Measurements from ENCODE around the gene GMFB.
"Not testable (repeated sequence)": the region's sequence is repeated elsewhere in the genome, so short reads cannot be mapped to it uniquely, and the experiment has no call there.

Gene GMFB

GRCh38 chr14:54457609-54457996 is 31.2 kb downstream of the GMFB start:
- no peak overlapping the region for H3K4me3 ChIP-seq (ENCODE audit: low read length)

GRCh38 chr14:54456820-54457608 is 31.8 kb downstream of the GMFB start:
- not testable (repeated sequence) for H3K4me3 ChIP-seq (ENCODE audit: low read length)

More at GRCh38 chr14:54457609-54457996, 31.2 kb downstream of the GMFB start:
- no peak for TF ChIP-seq ZNF274 (IDR thresholded peaks at IDR 0.05; ENCODE audit: low read depth, low read length)

GRCh38 chr14:54455363-54455762 is 33.4 kb downstream of the GMFB start:
- no peak for TF ChIP-seq ZNF274 (IDR thresholded peaks at IDR 0.05; ENCODE audit: low read depth, low read length)

GRCh38 chr14:54453990-54454389 is 34.8 kb downstream of the GMFB start:
- not testable (repeated sequence) for H3K4me3 ChIP-seq (ENCODE audit: low read length)

More at GRCh38 chr14:54455363-54455762, 33.4 kb downstream of the GMFB start:
- H3K4me3 ChIP-seq (ENCODE audit: low read length) = no peak overlapping the region

- no peak overlapping the region for H3K4me3 ChIP-seq (ENCODE audit: low read length)
- no peak for TF ChIP-seq ZNF274 (IDR thresholded peaks at IDR 0.05; ENCODE audit: low read depth, low read length)
Observed at GRCh38 chr14:54453252-54453651, 35.5 kb downstream of the GMFB start.

GRCh38 chr14:54451961-54452360 is 36.8 kb downstream of the GMFB start:
- TF ChIP-seq ZNF274 (IDR thresholded peaks at IDR 0.05; ENCODE audit: low read depth, low read length) = no peak
- no peak overlapping the region for H3K4me3 ChIP-seq (ENCODE audit: low read length)

- TF ChIP-seq ZNF274 (IDR thresholded peaks at IDR 0.05; ENCODE audit: low read depth, low read length) = no peak
Observed at GRCh38 chr14:54451121-54451601, 37.6 kb downstream of the GMFB start.

GRCh38 chr14:54450535-54450934 is 38.2 kb downstream of the GMFB start:
- no peak overlapping the region for H3K4me3 ChIP-seq (ENCODE audit: low read length)
- TF ChIP-seq ZNF274 (IDR thresholded peaks at IDR 0.05; ENCODE audit: low read depth, low read length) = no peak

More at GRCh38 chr14:54451121-54451601, 37.6 kb downstream of the GMFB start:
- no peak overlapping the region for H3K4me3 ChIP-seq (ENCODE audit: low read length)

GRCh38 chr14:54447231-54447692 is 41.5 kb downstream of the GMFB start:
- no peak overlapping the region for H3K4me3 ChIP-seq (ENCODE audit: low read length)
- TF ChIP-seq ZNF274 (IDR thresholded peaks at IDR 0.05; ENCODE audit: low read depth, low read length) = no peak

GRCh38 chr14:54446161-54446693 is 42.6 kb downstream of the GMFB start:
- H3K4me3 ChIP-seq (ENCODE audit: low read length) = no peak overlapping the region

GRCh38 chr14:54444681-54445080 is 44.1 kb downstream of the GMFB start:
- no peak for TF ChIP-seq ZNF274 (IDR thresholded peaks at IDR 0.05; ENCODE audit: low read depth, low read length)
- H3K4me3 ChIP-seq (ENCODE audit: low read length) = no peak overlapping the region

More at GRCh38 chr14:54446161-54446693, 42.6 kb downstream of the GMFB start:
- no peak for TF ChIP-seq ZNF274 (IDR thresholded peaks at IDR 0.05; ENCODE audit: low read depth, low read length)

- TF ChIP-seq ZNF274 (IDR thresholded peaks at IDR 0.05; ENCODE audit: low read depth, low read length) = no peak
- no peak overlapping the region for H3K4me3 ChIP-seq (ENCODE audit: low read length)
Observed at GRCh38 chr14:54443981-54444380, 44.8 kb downstream of the GMFB start.

GRCh38 chr14:54442961-54443360 is 45.8 kb downstream of the GMFB start:
- not testable (repeated sequence) for H3K4me3 ChIP-seq (ENCODE audit: low read length)

- H3K4me3 ChIP-seq (ENCODE audit: low read length) = peak within 1 kb of the TSS; percentile 95
- TF ChIP-seq ZNF274 (IDR thresholded peaks at IDR 0.05; ENCODE audit: low read depth, low read length) = no peak
Observed at GRCh38 chr14:54440873-54441868, 47.6 kb downstream of the GMFB start, which contains the start of gene CNIH1. Gene CNIH1, minus strand, starts transcription at chr14:54441374. Its CDS starts 47 bp downstream, at chr14:54441327.

Data from GM08714 (cell line).